DND-41 (cell line): ENCODE results near the gene PAPSS2.

Experiments
- EZH2 ChIP-seq: IDR thresholded peaks from 3 replicates; pipeline ENCODE4 v1.6.1; 2012; ENCODE audit warnings: borderline replicate concordance, low read depth, mild to moderate bottlenecking, moderate library complexity, low read length, inconsistent platforms; ENCODE audit not compliant: severe bottlenecking
- TF ChIP-seq, protein P1 (sequence below): IDR thresholded peaks from 2 replicates; pipeline ENCODE4 v1.5.1; 2012; ENCODE audit warnings: borderline replicate concordance, low read length, moderate library complexity, mild to moderate bottlenecking; ENCODE audit not compliant: poor library complexity, severe bottlenecking; ENCODE audit errors: extremely low read depth

DNA sequence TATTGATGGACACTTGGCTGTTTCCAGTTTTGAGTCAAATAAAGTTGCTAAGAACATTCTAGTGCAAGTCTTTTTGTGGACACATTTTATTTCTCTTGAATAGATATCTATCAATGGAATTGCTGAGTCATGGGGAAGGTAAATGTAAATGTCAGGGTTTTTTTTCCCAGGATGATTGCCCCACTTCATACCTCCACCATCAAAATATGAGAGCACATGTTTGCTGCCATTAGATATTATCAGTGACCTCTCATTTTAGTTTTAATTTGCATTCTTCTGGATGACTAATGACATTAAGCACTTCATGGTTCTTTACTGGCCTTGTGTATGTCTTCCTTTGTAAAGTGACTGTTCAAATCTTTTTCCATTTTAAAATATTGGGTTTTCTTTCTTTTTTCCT, 45.7 kb downstream of the PAPSS2 start:
- TF ChIP-seq, protein P1, sequence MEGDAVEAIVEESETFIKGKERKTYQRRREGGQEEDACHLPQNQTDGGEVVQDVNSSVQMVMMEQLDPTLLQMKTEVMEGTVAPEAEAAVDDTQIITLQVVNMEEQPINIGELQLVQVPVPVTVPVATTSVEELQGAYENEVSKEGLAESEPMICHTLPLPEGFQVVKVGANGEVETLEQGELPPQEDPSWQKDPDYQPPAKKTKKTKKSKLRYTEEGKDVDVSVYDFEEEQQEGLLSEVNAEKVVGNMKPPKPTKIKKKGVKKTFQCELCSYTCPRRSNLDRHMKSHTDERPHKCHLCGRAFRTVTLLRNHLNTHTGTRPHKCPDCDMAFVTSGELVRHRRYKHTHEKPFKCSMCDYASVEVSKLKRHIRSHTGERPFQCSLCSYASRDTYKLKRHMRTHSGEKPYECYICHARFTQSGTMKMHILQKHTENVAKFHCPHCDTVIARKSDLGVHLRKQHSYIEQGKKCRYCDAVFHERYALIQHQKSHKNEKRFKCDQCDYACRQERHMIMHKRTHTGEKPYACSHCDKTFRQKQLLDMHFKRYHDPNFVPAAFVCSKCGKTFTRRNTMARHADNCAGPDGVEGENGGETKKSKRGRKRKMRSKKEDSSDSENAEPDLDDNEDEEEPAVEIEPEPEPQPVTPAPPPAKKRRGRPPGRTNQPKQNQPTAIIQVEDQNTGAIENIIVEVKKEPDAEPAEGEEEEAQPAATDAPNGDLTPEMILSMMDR, result no peak
- TF ChIP-seq EZH2, result no peak
